HG03354 (cell line): Measurements from ENCODE around the gene DNAJC13.

Experiments used
- ATAC-seq: cut with Tn5 transposase; IDR thresholded peaks from one replicate; pipeline ENCODE4 v1.9.1; 2021; ENCODE audit warnings: mild to moderate bottlenecking; ENCODE audit not compliant: unreplicated experiment, poor library complexity, severe bottlenecking

Gene DNAJC13

GRCh38 chr3:132569153-132569552, 151.9 kb downstream of the DNAJC13 start:
- ATAC-seq, result no peak

DNA sequence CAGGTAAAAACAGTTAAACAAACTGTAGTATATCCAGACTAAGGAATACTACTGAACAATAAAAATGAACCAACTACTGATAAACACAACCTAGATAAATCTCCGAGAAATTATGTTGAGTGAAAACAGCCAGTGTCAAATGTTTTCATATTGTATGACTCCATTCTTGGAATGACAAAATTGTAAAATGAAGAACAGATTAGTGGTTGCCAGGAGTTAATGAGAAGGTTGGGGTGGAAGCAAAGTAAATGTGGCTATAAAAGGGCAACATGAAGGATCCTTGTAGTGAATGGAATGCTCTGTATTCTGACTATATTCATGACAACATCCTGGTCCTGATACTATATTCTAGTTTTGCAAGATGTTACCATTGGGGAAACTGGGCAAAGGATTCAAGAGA, 152.3 kb downstream of the DNAJC13 start:
- no peak for ATAC-seq

- no peak for ATAC-seq
Observed at GRCh38 chr3:132570016-132570415, 152.7 kb downstream of the DNAJC13 start.

DNA sequence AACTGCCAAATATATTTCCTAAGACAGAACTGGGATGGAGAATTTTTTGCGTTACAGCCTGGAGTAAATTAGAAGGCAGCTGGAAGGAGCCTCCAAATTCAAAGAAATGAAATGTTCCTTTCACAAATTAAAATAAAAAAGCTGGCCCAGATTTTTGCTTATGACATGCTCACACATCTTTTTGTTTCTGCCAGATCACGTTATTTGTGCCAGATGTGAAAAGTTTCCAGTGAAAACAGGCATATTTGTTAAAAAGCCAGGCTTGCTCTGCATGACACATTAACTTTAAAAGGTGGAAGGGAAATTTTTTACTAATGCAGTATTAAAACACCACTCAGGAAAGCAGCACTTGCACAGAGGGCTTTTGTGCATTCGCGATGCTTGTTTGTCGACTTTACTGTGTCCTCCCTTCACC, 156.5 kb downstream of the DNAJC13 start:
- ATAC-seq, result no peak

- no peak for ATAC-seq
Observed at GRCh38 chr3:132587401-132587800, 170.1 kb downstream of the DNAJC13 start.
